ENCODE data around the gene HAPSTR1.
"Not testable (repeated sequence)": the region's sequence is repeated elsewhere in the genome, so short reads cannot be mapped to it uniquely, and the experiment has no call there.

HAPSTR1 gene

GRCh38 chr16:9072806-9073341, 18.6 kb upstream of the HAPSTR1 start:
- peak in 1 of 3 donors; percentile 48 for DNase-seq

- no peak for DNase-seq
Measured at GRCh38 chr16:9075299-9076071, 16.0 kb upstream of the HAPSTR1 start.

- peak; percentile 45 to 84 (median 75) for DNase-seq
Measured at GRCh38 chr16:9077091-9077809, 14.2 kb upstream of the HAPSTR1 start.

- peak; percentile 90 to 96 (median 96) for DNase-seq
Measured at GRCh38 chr16:9078467-9079429, 12.7 kb upstream of the HAPSTR1 start.

- DNase-seq: no peak
Measured at GRCh38 chr16:9079430-9079812, 12.0 kb upstream of the HAPSTR1 start.

- DNase-seq: peak; percentile 23 to 38 (median 29)
Measured at GRCh38 chr16:9081158-9081557, 10.3 kb upstream of the HAPSTR1 start.

GRCh38 chr16:9081843-9082242, 9.6 kb upstream of the HAPSTR1 start:
- DNase-seq: no peak

GRCh38 chr16:9082422-9082821, 9.0 kb upstream of the HAPSTR1 start:
- no peak for DNase-seq

GRCh38 chr16:9087733-9088132, 3.7 kb upstream of the HAPSTR1 start:
- not testable (repeated sequence) for DNase-seq

- no peak for DNase-seq
Measured at GRCh38 chr16:9088848-9089247, 2.6 kb upstream of the HAPSTR1 start.

- no peak for DNase-seq
Measured at GRCh38 chr16:9089660-9090059, 1.8 kb upstream of the HAPSTR1 start.

GRCh38 chr16:9090101-9090959, 1.1 kb upstream of the HAPSTR1 start:
- DNase-seq: peak in 2 of 3 donors; percentile 29 to 53

- DNase-seq: peak in 2 of 3 donors; percentile 29 to 65
Measured at GRCh38 chr16:9091867-9092281, 430 bp downstream of the HAPSTR1 start.

- DNase-seq: peak in 2 of 3 donors; percentile 49 to 72
Measured at GRCh38 chr16:9092282-9092977, 986 bp downstream of the HAPSTR1 start.

GRCh38 chr16:9092978-9093344, 1.5 kb downstream of the HAPSTR1 start:
- peak in 2 of 3 donors; percentile 37 to 38 for DNase-seq

GRCh38 chr16:9094011-9094846, 2.8 kb downstream of the HAPSTR1 start:
- DNase-seq: peak in 2 of 3 donors; percentile 38 to 51

- no peak for DNase-seq
Measured at GRCh38 chr16:9095171-9095570, 3.7 kb downstream of the HAPSTR1 start.

GRCh38 chr16:9095656-9096397, 4.4 kb downstream of the HAPSTR1 start:
- peak in 1 of 3 donors; percentile 42 for DNase-seq

- DNase-seq: no peak
Measured at GRCh38 chr16:9096416-9096952, 5.0 kb downstream of the HAPSTR1 start.
